Renal pelvis (tissue), 4 donors: Measurements from ENCODE around the gene PRKCA. TPM values are rescaled to one million over a fixed set of nuclear protein-coding genes. Genes with fewer than 3 reads are reported as not detected.

Source experiments
- DNase-seq: peaks from one replicate; pipeline ENCODE4 v3.0.0-alpha.2; 2013
- polyA plus RNA-seq, 3 donors: library from polyadenylated mRNA; unstranded; fragments of 120-200 nt; gene quantifications; one replicate each; pipeline ENCODE4 v1.2.1, GENCODE V29; 2013; ENCODE audit not compliant: insufficient read length in 3 of 3

PRKCA gene
- polyA plus RNA-seq, 3 donors, result 22.1 to 32.7 (median 28.5) TPM

GRCh38 chr17:66676421-66676820, 374.0 kb downstream of the PRKCA start:
- no peak for DNase-seq

- DNase-seq, result no peak
Observed at GRCh38 chr17:66677201-66677981, 375.0 kb downstream of the PRKCA start.

GRCh38 chr17:66678061-66678460, 375.6 kb downstream of the PRKCA start:
- DNase-seq, result no peak

- DNase-seq, result no peak
Observed at GRCh38 chr17:66678827-66679226, 376.4 kb downstream of the PRKCA start.

GRCh38 chr17:66679631-66680517, 377.5 kb downstream of the PRKCA start:
- no peak for DNase-seq

GRCh38 chr17:66682283-66682682, 379.9 kb downstream of the PRKCA start:
- DNase-seq, result no peak

- no peak for DNase-seq
Observed at GRCh38 chr17:66684261-66684660, 381.8 kb downstream of the PRKCA start.

- no peak for DNase-seq
Observed at GRCh38 chr17:66684731-66685130, 382.3 kb downstream of the PRKCA start.

GRCh38 chr17:66686601-66687000, 384.2 kb downstream of the PRKCA start:
- no peak for DNase-seq

GRCh38 chr17:66687570-66688284, 385.3 kb downstream of the PRKCA start:
- no peak for DNase-seq

GRCh38 chr17:66689221-66689620, 386.8 kb downstream of the PRKCA start:
- DNase-seq, result no peak

GRCh38 chr17:66690166-66690565, 387.8 kb downstream of the PRKCA start:
- DNase-seq, result no peak

GRCh38 chr17:66691644-66692420, 389.4 kb downstream of the PRKCA start:
- no peak for DNase-seq

GRCh38 chr17:66692421-66692690, 389.9 kb downstream of the PRKCA start:
- no peak for DNase-seq

- no peak for DNase-seq
Observed at GRCh38 chr17:66695098-66695497, 392.7 kb downstream of the PRKCA start.

GRCh38 chr17:66698270-66698669, 395.9 kb downstream of the PRKCA start:
- DNase-seq, result no peak

GRCh38 chr17:66701462-66701861, 399.0 kb downstream of the PRKCA start:
- no peak for DNase-seq

- DNase-seq, result no peak
Observed at GRCh38 chr17:66702106-66702936, 399.9 kb downstream of the PRKCA start.

GRCh38 chr17:66704858-66705520, 402.6 kb downstream of the PRKCA start:
- no peak for DNase-seq

GRCh38 chr17:66706851-66707450, 404.5 kb downstream of the PRKCA start:
- no peak for DNase-seq
